Measurements from ENCODE around the gene SCN9A. TPM values are rescaled to one million over a fixed set of nuclear protein-coding genes. Genes with fewer than 3 reads are reported as not detected.
"Not testable (repeated sequence)": the region's sequence is repeated elsewhere in the genome, so short reads cannot be mapped to it uniquely, and the experiment has no call there.

SCN9A gene
- total RNA-seq (2014; rRNA removed; shearing (Covaris generic)), result 0.21 and 0.27 TPM in 2 replicates
- polyA plus RNA-seq (2015; cell fraction: cytosol; rRNA removed), result 0.64 and 0.67 TPM in 2 replicates
- 1.0 and 1.3 TPM in 2 replicates for polyA plus RNA-seq (2015; cell fraction: nucleus; rRNA removed)

GRCh38 chr2:166375736-166376487 is at the start of gene SCN9A:
Gene SCN9A (minus strand): TSS chr2:166375944. CDS start chr2:166311756, 64,188 bp downstream.
- DNase-seq (ENCODE audit: low read depth, low spot score), result peak; percentile 40
- in situ Hi-C loops (cut with HindIII; ENCODE audit: low pct_unique_long_range_greater_than_20kb, low sequenced_read_pairs), result no loop called here

DNA sequence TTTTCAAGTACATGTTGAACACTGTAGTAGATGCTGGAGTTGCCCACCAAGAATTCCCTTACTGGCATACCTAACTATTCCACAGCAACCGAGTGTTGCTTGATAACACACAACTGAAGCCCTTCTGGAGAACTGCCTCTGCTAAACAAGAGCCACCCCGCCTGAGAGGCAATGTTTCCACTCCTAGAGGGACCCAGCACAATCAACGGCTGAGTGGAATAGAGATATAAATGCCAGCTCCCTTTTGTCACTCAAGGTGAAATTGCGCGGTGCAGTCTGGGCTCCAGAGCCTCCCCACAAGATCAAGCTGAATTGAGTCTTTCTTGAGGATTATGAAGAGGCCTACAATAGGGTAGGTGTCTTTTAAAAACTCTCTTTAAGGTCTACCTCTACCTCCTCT is 49.1 kb upstream of the SCN9A start:
- in situ Hi-C loops (cut with HindIII; ENCODE audit: low pct_unique_long_range_greater_than_20kb, low sequenced_read_pairs), result no loop called here

DNA sequence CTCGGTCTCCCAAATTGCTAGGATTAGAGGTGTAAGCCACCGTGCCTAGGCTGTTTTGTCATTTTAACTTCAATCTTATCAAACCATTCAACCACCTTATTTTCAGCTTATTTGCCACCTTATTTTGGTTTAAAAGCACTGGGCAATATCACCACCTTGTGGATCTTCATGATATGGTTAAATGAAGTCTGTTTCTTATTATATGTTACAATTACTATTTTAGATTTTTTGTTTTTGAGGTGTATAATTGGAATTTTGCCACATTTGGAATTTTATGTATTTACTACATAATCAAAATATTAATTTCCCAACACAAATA is 43.8 kb upstream of the SCN9A start:
- peak; percentile 56 for DNase-seq (ENCODE audit: low read depth, low spot score)
- in situ Hi-C loops (cut with HindIII; ENCODE audit: low pct_unique_long_range_greater_than_20kb, low sequenced_read_pairs), result no loop called here

More for the DNA sequence above, 49.1 kb upstream of the SCN9A start:
- no peak for DNase-seq (ENCODE audit: low read depth, low spot score)

DNA sequence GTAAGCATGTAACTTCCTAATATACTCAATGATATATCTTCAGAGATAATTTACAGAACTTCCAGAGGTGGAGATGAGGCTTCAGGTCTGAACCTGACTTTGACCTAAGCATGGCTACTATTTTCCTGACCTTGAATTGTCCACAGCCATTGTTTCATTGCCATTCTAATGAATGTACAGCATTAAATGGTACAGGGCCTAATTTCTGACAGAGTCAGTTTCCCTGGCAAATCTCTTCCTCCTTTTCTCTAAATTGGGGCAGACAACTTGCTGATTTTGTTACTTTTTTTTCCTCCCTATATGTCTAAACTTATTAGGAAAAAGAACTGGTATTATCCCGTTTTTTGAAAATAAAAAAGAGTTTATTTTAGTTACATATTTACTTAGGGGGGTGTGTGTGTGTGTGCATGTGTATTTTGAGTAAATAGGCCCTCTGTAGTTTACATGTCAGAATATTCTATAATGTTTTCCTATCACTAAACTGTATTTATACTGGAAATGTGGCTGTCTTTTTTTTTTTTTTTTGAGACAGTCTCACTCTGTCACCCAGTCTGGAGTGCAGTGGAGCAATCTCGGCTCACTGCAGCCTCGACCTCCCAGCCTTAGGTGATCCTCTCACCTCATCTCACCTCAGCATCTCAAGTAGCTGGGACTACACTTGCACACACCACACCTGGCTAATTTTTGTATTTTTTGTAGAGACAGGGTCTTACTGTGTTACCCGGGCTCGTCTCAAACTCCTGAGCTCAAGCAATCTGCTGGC is 43.3 kb upstream of the SCN9A start:
- DNase-seq (ENCODE audit: low read depth, low spot score), result no peak
- in situ Hi-C loops (cut with HindIII; ENCODE audit: low pct_unique_long_range_greater_than_20kb, low sequenced_read_pairs), result no loop called here

DNA sequence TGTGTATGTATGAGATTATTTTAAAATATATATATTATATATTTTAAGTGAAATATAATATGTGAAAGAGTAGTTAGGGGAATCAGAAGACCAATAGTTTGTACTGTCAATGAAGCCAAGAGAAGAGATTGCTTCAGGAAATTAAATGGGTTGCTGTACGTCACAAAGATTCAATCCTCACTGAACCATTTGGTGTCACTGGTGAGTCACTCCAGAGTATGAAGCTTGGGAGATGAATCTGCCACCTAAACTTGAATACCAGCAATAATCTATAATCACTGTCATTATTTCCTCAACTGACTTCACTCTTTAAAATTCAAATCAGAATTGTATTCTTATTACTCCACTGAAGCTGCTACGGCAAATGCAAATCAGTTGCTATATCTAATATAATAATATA is 41.9 kb upstream of the SCN9A start:
- in situ Hi-C loops (cut with HindIII; ENCODE audit: low pct_unique_long_range_greater_than_20kb, low sequenced_read_pairs), result no loop called here

GRCh38 chr2:166413255-166413654 is 37.5 kb upstream of the SCN9A start:
- no peak for DNase-seq (ENCODE audit: low read depth, low spot score)
- in situ Hi-C loops (cut with HindIII; ENCODE audit: low pct_unique_long_range_greater_than_20kb, low sequenced_read_pairs), result no loop called here

More for the DNA sequence above, 41.9 kb upstream of the SCN9A start:
- peak; percentile 68 for DNase-seq (ENCODE audit: low read depth, low spot score)

- in situ Hi-C loops (cut with HindIII; ENCODE audit: low pct_unique_long_range_greater_than_20kb, low sequenced_read_pairs), result no loop called here
- DNase-seq (ENCODE audit: low read depth, low spot score), result peak; percentile 45
These were observed 35.9 kb upstream of the SCN9A start for GRCh38 chr2:166411473-166412230.

DNA sequence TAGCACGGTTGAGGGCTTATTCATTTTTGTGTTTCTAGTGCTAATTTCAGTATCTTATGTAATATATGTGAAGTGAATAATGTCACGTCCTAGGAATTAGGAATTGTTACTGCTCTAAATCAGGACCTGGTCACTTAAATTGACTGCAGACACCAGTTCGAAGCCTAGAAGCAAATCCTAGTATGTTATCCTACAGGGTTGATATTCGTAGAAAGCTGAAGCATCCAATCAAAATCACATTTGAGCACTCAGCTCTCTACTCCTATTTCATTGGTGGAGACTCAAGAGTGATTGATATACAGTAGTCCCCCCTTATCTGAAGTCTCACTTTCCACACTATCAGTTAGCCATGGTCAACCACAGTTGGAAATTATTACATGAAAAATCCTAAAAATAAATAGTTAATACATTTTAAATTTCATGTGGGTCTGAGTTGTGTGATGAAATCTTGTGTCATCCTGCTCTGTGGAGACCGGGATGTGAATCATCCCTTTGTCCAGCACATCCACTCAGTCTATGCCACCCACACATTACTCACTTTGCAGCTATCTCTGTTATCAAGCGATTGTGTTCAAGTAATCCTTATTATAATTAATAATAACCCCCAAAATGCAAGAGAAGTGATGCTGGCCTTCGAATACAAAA is 35.2 kb upstream of the SCN9A start:
- in situ Hi-C loops (cut with HindIII; ENCODE audit: low pct_unique_long_range_greater_than_20kb, low sequenced_read_pairs), result no loop called here
- peak; percentile 60 for DNase-seq (ENCODE audit: low read depth, low spot score)

- in situ Hi-C loops (cut with HindIII; ENCODE audit: low pct_unique_long_range_greater_than_20kb, low sequenced_read_pairs); DNase-seq (ENCODE audit: low read depth, low spot score): not testable (repeated sequence)
These were observed 32.0 kb upstream of the SCN9A start for GRCh38 chr2:166407746-166408145.

- DNase-seq (ENCODE audit: low read depth, low spot score), result no peak
- in situ Hi-C loops (cut with HindIII; ENCODE audit: low pct_unique_long_range_greater_than_20kb, low sequenced_read_pairs), result no loop called here
These were observed 30.6 kb upstream of the SCN9A start for GRCh38 chr2:166406374-166406773.

DNA sequence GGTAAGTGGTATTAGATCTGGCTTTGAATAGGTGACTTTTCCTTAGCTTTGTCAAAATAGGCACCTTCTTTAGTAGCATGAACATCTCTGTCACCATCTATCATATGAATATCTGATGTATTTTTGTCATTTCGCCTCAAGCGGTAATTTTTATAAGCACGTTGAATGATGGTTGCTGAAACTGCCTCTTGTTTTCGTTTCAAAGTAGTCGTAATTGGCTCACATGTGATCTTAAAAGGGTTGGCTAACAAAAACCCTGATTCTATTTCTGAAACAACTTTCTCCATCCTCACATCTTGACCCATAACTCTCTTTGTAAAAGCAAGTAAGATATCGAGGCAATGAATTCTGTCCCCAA is 29.8 kb upstream of the SCN9A start:
- in situ Hi-C loops (cut with HindIII; ENCODE audit: low pct_unique_long_range_greater_than_20kb, low sequenced_read_pairs), result no loop called here
- no peak for DNase-seq (ENCODE audit: low read depth, low spot score)

DNA sequence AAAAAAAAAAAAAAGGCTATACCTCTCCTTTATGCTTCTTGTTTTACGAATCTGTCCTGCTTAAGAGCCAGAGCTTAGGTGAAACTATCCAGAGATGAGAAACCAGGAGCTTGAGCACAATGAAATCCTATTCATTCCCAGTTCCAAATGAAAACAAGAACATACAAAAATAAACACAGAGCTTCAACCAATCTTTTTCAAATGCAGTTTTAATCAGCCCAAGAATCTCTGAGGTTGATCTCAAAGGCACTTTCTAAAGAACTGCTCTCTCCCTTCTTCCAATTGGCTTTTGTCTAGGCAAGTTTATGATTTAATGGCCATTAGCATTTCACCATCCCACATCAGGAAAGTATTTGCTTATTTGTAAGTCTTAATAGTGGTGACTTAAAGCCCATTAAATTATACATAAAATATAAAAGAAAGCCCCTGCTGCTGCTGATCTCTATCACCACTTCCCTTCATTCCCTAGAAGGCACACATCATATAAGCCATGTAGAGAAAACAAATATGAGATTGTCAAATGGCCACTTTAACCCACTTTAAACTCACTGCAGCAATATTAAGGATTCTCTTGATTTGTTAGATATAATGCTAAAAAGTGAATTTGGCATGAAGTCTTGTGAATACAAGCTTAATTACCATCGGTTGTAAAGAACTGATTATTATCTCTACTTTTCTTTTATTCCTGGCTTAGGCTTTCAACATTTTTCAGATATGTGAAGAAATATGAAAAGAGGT is 29.3 kb upstream of the SCN9A start:
- DNase-seq (ENCODE audit: low read depth, low spot score), result no peak
- in situ Hi-C loops (cut with HindIII; ENCODE audit: low pct_unique_long_range_greater_than_20kb, low sequenced_read_pairs), result no loop called here

GRCh38 chr2:166394245-166394644 is 18.5 kb upstream of the SCN9A start:
- DNase-seq (ENCODE audit: low read depth, low spot score), result no peak
- in situ Hi-C loops (cut with HindIII; ENCODE audit: low pct_unique_long_range_greater_than_20kb, low sequenced_read_pairs), result no loop called here

GRCh38 chr2:166393008-166393407 is 17.3 kb upstream of the SCN9A start:
- no peak for DNase-seq (ENCODE audit: low read depth, low spot score)
- in situ Hi-C loops (cut with HindIII; ENCODE audit: low pct_unique_long_range_greater_than_20kb, low sequenced_read_pairs), result no loop called here

DNA sequence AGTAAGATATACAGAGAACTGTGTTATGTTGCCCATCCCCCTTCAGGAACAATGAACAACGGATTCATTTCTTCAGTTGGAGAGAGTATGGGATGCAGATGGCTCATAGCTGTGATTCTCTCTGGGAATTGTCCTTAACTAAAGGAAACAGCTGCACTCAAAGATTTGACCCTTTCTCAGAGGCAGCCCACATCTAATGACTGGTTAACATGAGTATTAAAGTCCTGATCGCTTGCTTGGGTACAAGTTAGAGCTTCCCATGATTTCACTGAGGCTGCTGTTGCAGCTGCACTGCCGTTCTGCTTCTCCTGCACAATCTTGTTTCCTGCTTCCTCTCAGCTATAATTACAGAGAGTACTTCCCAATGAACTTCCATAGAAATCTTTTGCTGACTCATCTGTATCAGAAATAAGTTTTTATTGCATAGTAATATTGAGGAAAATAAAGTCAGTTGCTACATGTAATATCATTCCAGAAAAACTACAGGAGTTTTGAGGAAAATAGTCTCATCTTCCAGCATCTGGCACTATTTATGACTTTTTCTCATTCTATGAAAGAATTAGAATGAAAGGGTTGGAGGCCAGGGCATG is 12.8 kb upstream of the SCN9A start:
- DNase-seq (ENCODE audit: low read depth, low spot score), result peak; percentile 9
- in situ Hi-C loops (cut with HindIII; ENCODE audit: low pct_unique_long_range_greater_than_20kb, low sequenced_read_pairs), result no loop called here

DNA sequence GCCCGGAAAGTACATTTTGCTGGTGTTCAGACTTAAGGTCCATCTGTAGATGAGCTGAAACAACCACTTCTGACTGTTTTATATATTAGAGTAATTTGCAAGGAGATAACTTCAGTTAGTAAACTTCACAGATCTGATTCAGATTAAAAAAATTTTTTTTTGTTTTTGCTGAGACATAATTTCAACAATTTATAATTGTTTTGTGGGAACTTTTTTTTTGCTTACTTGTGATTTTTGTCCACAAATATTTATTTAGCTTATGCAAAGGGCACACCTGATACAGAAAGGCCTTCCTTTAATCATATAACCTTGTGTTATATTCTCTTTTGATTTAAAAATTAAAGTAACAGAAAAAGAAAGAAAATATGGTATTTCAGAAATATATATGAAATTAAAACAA is 9.6 kb upstream of the SCN9A start:
- no peak for DNase-seq (ENCODE audit: low read depth, low spot score)
- in situ Hi-C loops (cut with HindIII; ENCODE audit: low pct_unique_long_range_greater_than_20kb, low sequenced_read_pairs), result no loop called here

- in situ Hi-C loops (cut with HindIII; ENCODE audit: low pct_unique_long_range_greater_than_20kb, low sequenced_read_pairs), result no loop called here
- peak; percentile 46 for DNase-seq (ENCODE audit: low read depth, low spot score)
These were observed 9.0 kb upstream of the SCN9A start for GRCh38 chr2:166384774-166385173.

Data from SK-MEL-5 (cell line).